Natural killer cell (primary cell): ENCODE measurements around the gene USP30. TPM values are rescaled to one million over a fixed set of nuclear protein-coding genes. Genes with fewer than 3 reads are reported as not detected.

Experiments
- ATAC-seq, 3 donors: fragments of 150-1000 bp in 2 of 3; fragments of 200-7000 bp in 1 of 3; cut with Tn5 transposase; 1 replicate in 1 of 3; 2 replicates in 2 of 3; pipeline ENCODE4 v1.10.0; 2021; ENCODE audit warnings: mild to moderate bottlenecking in 2 of 3, moderate library complexity in 2 of 3
- DNase-seq, 2 donors: peaks; one replicate each; pipeline versions ENCODE4 v3.0.0 to v3.0.0-alpha.2; 2013 to 2021; ENCODE audit warnings: mixed read lengths in 1 of 2
- H3K27ac ChIP-seq: one replicate; pipeline ENCODE4 v1.5.1; 2013; ENCODE audit warnings: mild to moderate bottlenecking, low read length
- H3K27me3 ChIP-seq: one replicate; pipeline ENCODE4 v1.6.1; 2013; ENCODE audit warnings: low read length; ENCODE audit not compliant: control insufficient read depth, insufficient read depth
- H3K36me3 ChIP-seq: one replicate; pipeline ENCODE4 v1.6.1; 2013; ENCODE audit warnings: low read length; ENCODE audit not compliant: control insufficient read depth, insufficient read depth
- H3K4me1 ChIP-seq: one replicate; pipeline ENCODE4 v1.6.1; 2013; ENCODE audit warnings: low read length; ENCODE audit not compliant: control insufficient read depth, insufficient read depth
- H3K4me3 ChIP-seq: one replicate; pipeline ENCODE4 v1.5.1; 2013; ENCODE audit warnings: low read length
- H3K9me3 ChIP-seq: one replicate; pipeline ENCODE4 v1.6.1; 2013; ENCODE audit warnings: low read length; ENCODE audit not compliant: control insufficient read depth, insufficient read depth
- H3K27ac Mint-ChIP-seq, 2 donors: one replicate each; pipeline ENCODE4 v1.8.0; 2022; ENCODE audit warnings: mild to moderate bottlenecking in 2 of 2, mixed read lengths in 2 of 2, moderate library complexity in 1 of 2
- H3K27me3 Mint-ChIP-seq, 2 donors: one replicate each; pipeline ENCODE4 v1.8.0; 2022; ENCODE audit warnings: low read depth in 2 of 2, mixed read lengths in 2 of 2
- H3K36me3 Mint-ChIP-seq: one replicate; pipeline ENCODE4 v1.8.0; 2022; ENCODE audit warnings: mixed read lengths
- H3K4me1 Mint-ChIP-seq, 2 donors: one replicate each; pipeline ENCODE4 v1.8.0; 2022; ENCODE audit warnings: mixed read lengths in 2 of 2
- H3K4me3 Mint-ChIP-seq: one replicate; pipeline ENCODE4 v1.8.0; 2022; ENCODE audit warnings: mild to moderate bottlenecking, moderate library complexity, mixed read lengths
- H3K9me3 Mint-ChIP-seq, 2 donors: one replicate each; pipeline ENCODE4 v1.8.0; 2022; ENCODE audit warnings: mixed read lengths in 2 of 2
- WGBS: methylation state at CpG from one replicate; pipeline ENCODE4 v1.1.7; 2013; ENCODE audit warnings: missing lambda C conversion rate; ENCODE audit not compliant: insufficient coverage; 5-methylcytosine and 5-hydroxymethylcytosine counted together
- intact Hi-C: fragments of 100-400 bp; cut with micrococcal nuclease; formaldehyde crosslinking; loops from one replicate; pipeline ENCODE4 v1.14.2; 2022
- total RNA-seq, 4 donors: library from RNA; stranded (reverse); fragments of 120-200 nt in 1 of 4; gene quantifications; one replicate each; pipeline versions ENCODE4 v1.2.3 to v1.2.4, GENCODE V29; 2013 to 2022
- TF ChIP-seq, protein P1 (sequence below): fragments of 200-600 bp; IDR thresholded peaks from one replicate; pipeline ENCODE4 v1.8.0; 2022; ENCODE audit warnings: antibody characterized with exemption

Gene USP30
- total RNA-seq, 3 donors from 2014 or later (not counting 1 experiment from before 2014, with no cell fraction given) = 18.4 to 20.8 (median 20.1) TPM

DNA sequence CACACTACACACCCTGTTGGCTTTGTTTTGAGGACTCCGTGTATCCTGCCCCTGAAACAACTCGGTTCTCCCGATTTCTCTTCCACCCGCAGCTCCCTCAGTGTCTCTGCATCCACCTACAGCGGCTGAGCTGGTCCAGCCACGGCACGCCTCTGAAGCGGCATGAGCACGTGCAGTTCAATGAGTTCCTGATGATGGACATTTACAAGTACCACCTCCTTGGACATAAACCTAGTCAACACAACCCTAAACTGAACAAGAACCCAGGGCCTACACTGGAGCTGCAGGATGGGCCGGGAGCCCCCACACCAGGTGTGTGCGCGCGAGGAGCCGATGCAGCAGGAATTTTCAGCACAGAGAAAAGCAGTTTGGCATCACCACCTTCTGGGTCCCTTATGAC lies 30.4 kb downstream of the USP30 start:
- peaks cover 31% of the 10 kb centered on the region for H3K36me3 Mint-ChIP-seq
- H3K27me3 Mint-ChIP-seq = no peaks in the 10 kb centered on the region
- peaks cover 36% of the 10 kb centered on the region for H3K36me3 ChIP-seq

DNA sequence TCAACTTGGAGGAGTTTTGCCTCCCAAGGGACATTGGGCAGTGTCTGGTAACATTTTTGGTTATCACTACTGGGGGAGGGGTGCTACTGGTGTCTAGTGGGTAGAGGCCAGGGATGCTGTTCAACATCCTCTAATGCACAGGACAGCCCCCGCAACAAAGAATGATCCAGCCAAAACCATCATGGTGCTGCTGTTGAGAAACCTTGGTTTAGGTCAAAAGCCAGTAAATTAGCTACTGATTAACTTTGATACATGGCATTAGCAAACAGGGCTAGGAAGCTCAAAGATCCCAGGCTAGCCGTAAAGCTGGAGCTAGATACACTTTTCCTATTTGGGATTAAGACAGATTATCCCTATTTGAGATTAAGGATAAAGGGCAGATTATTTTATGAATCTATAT lies 32.0 kb downstream of the USP30 start:
- no peak overlapping the region for H3K27ac ChIP-seq
- DNase-seq (no peak), ATAC-seq (no peak)
- H3K27me3 ChIP-seq = no peaks in the 10 kb centered on the region
- Mint-ChIP-seq H3K27me3 (no peaks in the 10 kb centered on the region), H3K4me3 (no peak overlapping the region), H3K36me3 (peaks cover 21% of the 10 kb centered on the region), H3K4me1 (no peaks in the 10 kb centered on the region), H3K9me3 (no peaks in the 10 kb centered on the region), H3K27ac (no peak overlapping the region)
- H3K36me3 ChIP-seq = peaks cover 47% of the 10 kb centered on the region
- intact Hi-C loops = no loop called here
- TF ChIP-seq, protein P1, sequence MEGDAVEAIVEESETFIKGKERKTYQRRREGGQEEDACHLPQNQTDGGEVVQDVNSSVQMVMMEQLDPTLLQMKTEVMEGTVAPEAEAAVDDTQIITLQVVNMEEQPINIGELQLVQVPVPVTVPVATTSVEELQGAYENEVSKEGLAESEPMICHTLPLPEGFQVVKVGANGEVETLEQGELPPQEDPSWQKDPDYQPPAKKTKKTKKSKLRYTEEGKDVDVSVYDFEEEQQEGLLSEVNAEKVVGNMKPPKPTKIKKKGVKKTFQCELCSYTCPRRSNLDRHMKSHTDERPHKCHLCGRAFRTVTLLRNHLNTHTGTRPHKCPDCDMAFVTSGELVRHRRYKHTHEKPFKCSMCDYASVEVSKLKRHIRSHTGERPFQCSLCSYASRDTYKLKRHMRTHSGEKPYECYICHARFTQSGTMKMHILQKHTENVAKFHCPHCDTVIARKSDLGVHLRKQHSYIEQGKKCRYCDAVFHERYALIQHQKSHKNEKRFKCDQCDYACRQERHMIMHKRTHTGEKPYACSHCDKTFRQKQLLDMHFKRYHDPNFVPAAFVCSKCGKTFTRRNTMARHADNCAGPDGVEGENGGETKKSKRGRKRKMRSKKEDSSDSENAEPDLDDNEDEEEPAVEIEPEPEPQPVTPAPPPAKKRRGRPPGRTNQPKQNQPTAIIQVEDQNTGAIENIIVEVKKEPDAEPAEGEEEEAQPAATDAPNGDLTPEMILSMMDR = no peak
- no peaks in the 10 kb centered on the region for H3K9me3 ChIP-seq
- no peaks in the 10 kb centered on the region for H3K4me1 ChIP-seq
- WGBS = 100% methylated on average over 2 of the region's 2 CpGs
- H3K4me3 ChIP-seq = no peak overlapping the region

More for the DNA sequence above, 30.4 kb downstream of the USP30 start:
- no peak for ATAC-seq
- Mint-ChIP-seq H3K4me3 (no peak overlapping the region), H3K9me3 (peaks cover 0 to 5% of the 10 kb centered on the region in 2 donors), H3K27ac (no peak overlapping the region), H3K4me1 (no peaks in the 10 kb centered on the region)
- no peaks in the 10 kb centered on the region for H3K27me3 ChIP-seq
- intact Hi-C loops = no loop called here
- DNase-seq = no peak
- H3K27ac ChIP-seq = no peak overlapping the region
- no peaks in the 10 kb centered on the region for H3K4me1 ChIP-seq
- TF ChIP-seq, protein P1 = no peak
- WGBS = 97% methylated on average over 14 of the region's 14 CpGs
- no peak overlapping the region for H3K4me3 ChIP-seq
- no peaks in the 10 kb centered on the region for H3K9me3 ChIP-seq

DNA sequence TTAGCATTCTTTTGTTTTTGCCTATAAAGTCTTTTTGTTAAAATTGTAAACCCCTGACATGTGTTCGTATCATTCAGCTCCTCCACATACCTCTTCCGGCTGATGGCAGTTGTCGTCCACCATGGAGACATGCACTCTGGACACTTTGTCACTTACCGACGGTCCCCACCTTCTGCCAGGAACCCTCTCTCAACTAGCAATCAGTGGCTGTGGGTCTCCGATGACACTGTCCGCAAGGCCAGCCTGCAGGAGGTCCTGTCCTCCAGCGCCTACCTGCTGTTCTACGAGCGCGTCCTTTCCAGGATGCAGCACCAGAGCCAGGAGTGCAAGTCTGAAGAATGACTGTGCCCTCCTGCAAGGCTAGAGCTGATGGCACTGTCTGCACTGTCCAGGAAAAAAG lies 33.2 kb downstream of the USP30 start:
- H3K36me3 ChIP-seq = peaks cover 50% of the 10 kb centered on the region

DNA sequence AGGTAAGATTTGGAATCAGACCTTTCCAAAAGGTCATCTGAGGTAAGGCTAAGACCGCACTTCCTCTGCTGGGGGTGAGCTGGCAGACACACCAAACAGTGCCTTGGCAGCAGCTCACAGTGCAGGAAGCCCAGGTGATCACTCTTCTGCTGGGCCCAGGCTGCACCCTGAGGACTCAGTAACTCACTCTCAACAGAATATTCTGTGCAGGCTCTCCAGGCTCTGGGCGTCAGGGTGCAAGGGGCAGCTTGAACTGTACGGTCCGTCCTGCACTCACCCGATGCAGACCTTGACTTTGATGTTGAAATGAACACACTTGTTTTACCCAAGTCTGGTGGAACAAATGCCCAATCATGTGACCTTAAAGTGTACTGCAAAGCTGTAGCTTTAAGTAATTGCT lies 34.9 kb downstream of the USP30 start:
- H3K36me3 ChIP-seq = peaks cover 43% of the 10 kb centered on the region
- H3K4me3 Mint-ChIP-seq = no peak overlapping the region
- H3K27ac Mint-ChIP-seq = no peak overlapping the region
- H3K9me3 ChIP-seq = no peaks in the 10 kb centered on the region
- H3K9me3 Mint-ChIP-seq = no peaks in the 10 kb centered on the region
- no peak for ATAC-seq
- TF ChIP-seq, protein P1 = no peak
- no peak for DNase-seq
- no peaks in the 10 kb centered on the region for H3K27me3 Mint-ChIP-seq
- peaks cover 5 to 6% of the 10 kb centered on the region in 2 donors for H3K4me1 Mint-ChIP-seq
- H3K4me1 ChIP-seq = peaks cover 7% of the 10 kb centered on the region
- H3K36me3 Mint-ChIP-seq = peaks cover 3% of the 10 kb centered on the region
- H3K27me3 ChIP-seq = no peaks in the 10 kb centered on the region
- no peak overlapping the region for H3K27ac ChIP-seq
- H3K4me3 ChIP-seq = no peak overlapping the region
- WGBS = 87% methylated on average over 5 of the region's 5 CpGs
- intact Hi-C loops = no loop called here

More for the DNA sequence above, 33.2 kb downstream of the USP30 start:
- 97% methylated on average over 11 of the region's 11 CpGs for WGBS
- TF ChIP-seq, protein P1 = no peak
- no peaks in the 10 kb centered on the region for H3K9me3 ChIP-seq
- ATAC-seq = no peak
- H3K4me1 Mint-ChIP-seq = no peaks in the 10 kb centered on the region
- H3K4me3 ChIP-seq = no peak overlapping the region
- H3K27ac Mint-ChIP-seq = no peak overlapping the region
- H3K4me1 ChIP-seq = no peaks in the 10 kb centered on the region
- no peaks in the 10 kb centered on the region for H3K27me3 ChIP-seq
- no peaks in the 10 kb centered on the region for H3K27me3 Mint-ChIP-seq
- no peak overlapping the region for H3K4me3 Mint-ChIP-seq
- H3K9me3 Mint-ChIP-seq = no peaks in the 10 kb centered on the region
- H3K36me3 Mint-ChIP-seq = peaks cover 10% of the 10 kb centered on the region
- no peak for DNase-seq
- intact Hi-C loops = no loop called here
- H3K27ac ChIP-seq = no peak overlapping the region
